Neural progenitor cell (in vitro differentiated cells): ENCODE measurements around the gene PER1. TPM values are rescaled to one million over a fixed set of nuclear protein-coding genes. Genes with fewer than 3 reads are reported as not detected.

Experiments used
- DNase-seq: peaks from one replicate; pipeline ENCODE4 v3.0.0-alpha.2; 2016; ENCODE audit warnings: low spot score
- H2AFZ ChIP-seq: fragments of 200-600 bp; sonication (generic); replicated peaks from 2 replicates; pipeline ENCODE4 v1.6.1; 2016; ENCODE audit warnings: antibody characterized with exemption
- H3F3A ChIP-seq: fragments of 200-600 bp; sonication (generic); 2 replicates; pipeline ENCODE4 v1.6.1; 2016; ENCODE audit warnings: antibody characterized with exemption, low read depth
- H3K27ac ChIP-seq: fragments of 200-600 bp; sonication (generic); 2 replicates; pipeline ENCODE4 v1.5.1; 2016; ENCODE audit warnings: mild to moderate bottlenecking
- H3K27me3 ChIP-seq: fragments of 200-600 bp; sonication (generic); 2 replicates; pipeline ENCODE4 v1.6.1; 2016; ENCODE audit warnings: mild to moderate bottlenecking, moderate library complexity
- H3K36me3 ChIP-seq: fragments of 200-600 bp; sonication (generic); 2 replicates; pipeline ENCODE4 v1.5.1; 2016
- H3K4me1 ChIP-seq: fragments of 200-600 bp; sonication (generic); 2 replicates; pipeline ENCODE4 v1.6.1; 2016; ENCODE audit warnings: mixed run types
- H3K4me2 ChIP-seq: fragments of 200-600 bp; sonication (generic); 2 replicates; pipeline ENCODE4 v1.6.1; 2016
- H3K4me3 ChIP-seq: fragments of 200-600 bp; sonication (generic); 2 replicates; pipeline ENCODE4 v1.5.1; 2016
- H3K79me2 ChIP-seq: fragments of 200-600 bp; sonication (generic); 2 replicates; pipeline ENCODE4 v1.6.1; 2016; ENCODE audit warnings: low read depth
- H3K9ac ChIP-seq: fragments of 200-600 bp; sonication (generic); 2 replicates; pipeline ENCODE4 v1.6.1; 2016
- H3K9me3 ChIP-seq: fragments of 200-600 bp; sonication (generic); 2 replicates; pipeline ENCODE4 v1.5.1; 2016; ENCODE audit warnings: low read depth
- H4K20me1 ChIP-seq: fragments of 200-600 bp; sonication (generic); 2 replicates; pipeline ENCODE4 v1.6.1; 2016; ENCODE audit warnings: low read depth
- H3K27ac Mint-ChIP-seq: 3 replicates; pipeline ENCODE4 v1.8.0; 2021; ENCODE audit warnings: mixed read lengths
- H3K27me3 Mint-ChIP-seq: 2 replicates; pipeline ENCODE4 v1.8.0; 2022; ENCODE audit warnings: low read depth, mild to moderate bottlenecking, inconsistent platforms, moderate library complexity, mixed read lengths; ENCODE audit not compliant: insufficient read depth
- H3K36me3 Mint-ChIP-seq: 3 replicates; pipeline ENCODE4 v1.8.0; 2021; ENCODE audit warnings: mixed read lengths
- H3K4me1 Mint-ChIP-seq: 3 replicates; pipeline ENCODE4 v1.8.0; 2021; ENCODE audit warnings: mixed read lengths
- H3K4me3 Mint-ChIP-seq: 3 replicates; pipeline ENCODE4 v1.8.0; 2021; ENCODE audit warnings: mild to moderate bottlenecking, moderate library complexity, mixed read lengths
- H3K9me3 Mint-ChIP-seq: 3 replicates; pipeline ENCODE4 v1.8.0; 2020; ENCODE audit warnings: mixed read lengths
- CTCF ChIP-seq: fragments of 200-600 bp; sonication (generic); IDR thresholded peaks from 2 replicates; pipeline ENCODE4 v1.5.1; 2017; ENCODE audit warnings: antibody characterized with exemption, mild to moderate bottlenecking
- EZH2 ChIP-seq: fragments of 200-600 bp; sonication (generic); IDR thresholded peaks from 2 replicates; pipeline ENCODE4 v1.6.1; 2017; ENCODE audit warnings: antibody characterized with exemption, mild to moderate bottlenecking, moderate library complexity
- EZH2phosphoT487 ChIP-seq: fragments of 200-600 bp; sonication (generic); IDR thresholded peaks from 2 replicates; pipeline ENCODE4 v1.6.1; 2017; ENCODE audit warnings: antibody characterized with exemption
- total RNA-seq: library from RNA; depleted of rRNA; stranded (reverse); fragments of >200 nt; gene quantifications from 2 replicates; pipeline ENCODE4 v1.2.3, GENCODE V29; 2015; ENCODE audit warnings: low replicate concordance

Gene PER1
- total RNA-seq, 1 donor from 2014 or later: 3.2 TPM

GRCh38 chr17:8122422-8122923 lies 29.7 kb downstream of the PER1 start:
- Histone ChIP-seq H3K36me3 (no peaks in the 10 kb centered on the region), H3K9me3 (no peaks in the 10 kb centered on the region), H3K79me2 (no peaks in the 10 kb centered on the region), H4K20me1 (peaks cover 28% of the 10 kb centered on the region), H2AFZ (peak overlapping the region; percentile 71), H3K4me1 (peaks cover 14% of the 10 kb centered on the region), H3K27ac (no peak overlapping the region), H3K4me3 (peak overlapping the region; percentile 75), H3K4me2 (peak overlapping the region; percentile 90), H3K27me3 (peaks cover 64% of the 10 kb centered on the region), H3F3A (peaks cover 83% of the 10 kb centered on the region), H3K9ac (no peak overlapping the region)
- H3K36me3 Mint-ChIP-seq: peaks cover 7% of the 10 kb centered on the region
- H3K4me1 Mint-ChIP-seq: peaks cover 54% of the 10 kb centered on the region
- DNase-seq: peak; percentile 57
- no peak for TF ChIP-seq CTCF
- no peak for TF ChIP-seq EZH2phosphoT487
- TF ChIP-seq EZH2: no peak
- peaks cover 85% of the 10 kb centered on the region for H3K27me3 Mint-ChIP-seq
- peaks cover 24% of the 10 kb centered on the region for H3K9me3 Mint-ChIP-seq
- peak overlapping the region; percentile 91 for H3K4me3 Mint-ChIP-seq
- no peak overlapping the region for H3K27ac Mint-ChIP-seq

DNA sequence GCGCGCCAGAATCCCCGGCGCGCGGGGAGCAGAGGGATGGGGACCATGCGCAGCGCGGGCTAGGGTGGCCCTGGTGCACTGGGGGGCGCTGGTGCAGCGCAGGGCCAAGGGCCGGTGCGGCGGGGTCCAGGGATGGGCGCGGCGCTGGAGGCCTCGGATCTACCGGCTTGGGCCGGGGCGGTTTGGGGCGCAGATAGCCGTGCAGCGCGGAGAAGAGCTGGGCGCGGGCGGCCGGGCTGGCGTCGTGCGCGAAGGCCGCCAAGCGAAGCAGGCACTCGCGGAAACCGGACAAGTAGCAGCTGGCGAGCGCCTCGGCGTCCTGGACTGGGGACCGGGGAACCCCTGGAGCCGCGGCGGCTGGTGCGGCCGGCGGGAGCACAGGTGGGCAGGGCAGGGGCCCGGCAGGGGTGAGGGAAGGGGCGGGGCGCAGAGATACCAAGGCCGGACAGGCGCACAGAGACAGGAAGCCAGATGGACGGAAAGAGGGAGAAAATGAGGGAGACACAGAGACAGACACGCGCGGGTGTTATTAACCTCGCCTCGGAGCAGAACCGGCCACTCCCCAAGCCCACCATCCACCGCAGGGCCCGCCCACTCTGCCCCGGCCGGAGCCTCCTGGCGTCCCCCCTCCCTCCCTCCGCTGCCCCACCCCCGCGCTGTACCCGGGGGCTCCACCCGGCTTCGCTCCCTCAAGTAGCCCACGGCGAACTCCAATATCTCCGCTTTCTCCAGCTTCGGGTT lies 30.4 kb downstream of the PER1 start:
- Histone ChIP-seq H3K36me3 (no peaks in the 10 kb centered on the region), H3K27ac (no peak overlapping the region), H2AFZ (peak overlapping the region; percentile 71), H3K79me2 (no peaks in the 10 kb centered on the region), H3K4me2 (peak overlapping the region; percentile 90), H3K27me3 (peaks cover 64% of the 10 kb centered on the region), H3K4me3 (peak overlapping the region; percentile 75), H3K9ac (no peak overlapping the region), H3K9me3 (no peaks in the 10 kb centered on the region), H4K20me1 (peaks cover 24% of the 10 kb centered on the region), H3K4me1 (peaks cover 11% of the 10 kb centered on the region), H3F3A (peaks cover 77% of the 10 kb centered on the region)
- H3K36me3 Mint-ChIP-seq: peaks cover 7% of the 10 kb centered on the region
- TF ChIP-seq EZH2: no peak
- peak; percentile 75 for TF ChIP-seq CTCF
- H3K27ac Mint-ChIP-seq: no peak overlapping the region
- peak overlapping the region; percentile 91 for H3K4me3 Mint-ChIP-seq
- peak; percentile 96 for DNase-seq
- peaks cover 51% of the 10 kb centered on the region for H3K4me1 Mint-ChIP-seq
- peaks cover 24% of the 10 kb centered on the region for H3K9me3 Mint-ChIP-seq
- peaks cover 83% of the 10 kb centered on the region for H3K27me3 Mint-ChIP-seq

DNA sequence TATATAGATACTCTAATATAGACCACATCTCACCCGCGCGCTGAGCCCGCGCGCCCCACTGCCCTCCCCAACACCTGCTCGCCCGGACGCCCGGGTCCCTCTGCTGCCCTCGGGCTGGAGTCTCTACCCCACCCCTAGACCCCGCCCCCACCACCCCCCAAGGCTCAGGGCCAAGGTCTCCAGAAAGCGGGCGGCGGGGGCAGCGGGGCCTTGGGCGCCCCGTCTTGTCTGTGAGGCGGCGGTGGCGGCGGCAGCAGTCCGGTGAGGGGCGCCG lies 30.9 kb downstream of the PER1 start:
- Histone ChIP-seq H3K4me1 (peaks cover 11% of the 10 kb centered on the region), H3K4me2 (peak overlapping the region; percentile 90), H3K4me3 (peak overlapping the region; percentile 75), H3K9ac (no peak overlapping the region), H3K27me3 (peaks cover 64% of the 10 kb centered on the region), H3K9me3 (no peaks in the 10 kb centered on the region), H4K20me1 (peaks cover 22% of the 10 kb centered on the region), H3F3A (peaks cover 72% of the 10 kb centered on the region), H3K36me3 (no peaks in the 10 kb centered on the region), H2AFZ (no peak overlapping the region), H3K27ac (no peak overlapping the region), H3K79me2 (no peaks in the 10 kb centered on the region)
- Mint-ChIP-seq H3K9me3 (peaks cover 24% of the 10 kb centered on the region), H3K4me1 (peaks cover 48% of the 10 kb centered on the region), H3K4me3 (peak overlapping the region; percentile 91), H3K27ac (no peak overlapping the region), H3K36me3 (peaks cover 7% of the 10 kb centered on the region), H3K27me3 (peaks cover 85% of the 10 kb centered on the region)
- no peak for DNase-seq
- no peak for TF ChIP-seq CTCF
- no peak for TF ChIP-seq EZH2phosphoT487
- no peak for TF ChIP-seq EZH2
